ENCODE measurements around the gene MYO5A.
"Not testable (repeated sequence)": the region's sequence is repeated elsewhere in the genome, so short reads cannot be mapped to it uniquely, and the experiment has no call there.

MYO5A gene

DNA sequence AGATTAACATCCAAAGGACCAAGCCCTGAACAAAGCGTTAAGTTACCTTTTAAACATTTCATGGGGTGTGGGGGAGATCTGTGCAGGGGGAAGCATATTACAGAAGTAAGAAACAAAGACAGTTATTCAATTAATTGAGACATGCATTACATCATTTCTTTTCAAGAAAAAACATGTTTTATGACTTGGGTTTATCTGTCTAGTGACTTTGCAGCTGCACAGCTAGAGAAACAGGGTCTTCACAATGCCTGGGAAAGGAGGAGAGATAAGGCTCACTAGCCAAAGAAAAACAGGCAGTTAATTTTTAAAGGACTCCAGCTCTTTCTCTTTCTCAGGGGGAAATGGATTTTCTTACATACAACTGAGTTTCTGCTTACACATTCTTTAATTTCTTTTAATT lies 112.1 kb downstream of the MYO5A start:
- DNase-seq, result not testable (repeated sequence)

DNA sequence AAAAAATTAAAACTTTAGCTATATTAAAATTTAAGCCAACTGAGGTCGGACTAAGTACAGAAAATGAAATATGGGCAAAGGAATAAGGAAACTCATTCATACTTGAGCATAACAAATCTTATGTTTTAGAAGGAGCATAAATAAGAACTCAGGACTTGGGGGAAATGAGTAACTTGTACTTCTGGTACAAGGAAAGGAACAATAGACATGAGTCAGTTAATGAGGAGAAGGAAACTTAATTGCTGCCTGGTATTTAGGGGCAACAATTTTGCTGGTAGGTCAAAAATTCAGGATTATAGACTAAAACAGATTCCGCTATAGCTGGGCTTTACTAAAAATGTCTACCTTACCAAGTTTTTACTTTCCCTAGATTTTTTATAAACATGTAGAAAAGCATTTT lies 113.1 kb downstream of the MYO5A start:
- no peak for DNase-seq

DNA sequence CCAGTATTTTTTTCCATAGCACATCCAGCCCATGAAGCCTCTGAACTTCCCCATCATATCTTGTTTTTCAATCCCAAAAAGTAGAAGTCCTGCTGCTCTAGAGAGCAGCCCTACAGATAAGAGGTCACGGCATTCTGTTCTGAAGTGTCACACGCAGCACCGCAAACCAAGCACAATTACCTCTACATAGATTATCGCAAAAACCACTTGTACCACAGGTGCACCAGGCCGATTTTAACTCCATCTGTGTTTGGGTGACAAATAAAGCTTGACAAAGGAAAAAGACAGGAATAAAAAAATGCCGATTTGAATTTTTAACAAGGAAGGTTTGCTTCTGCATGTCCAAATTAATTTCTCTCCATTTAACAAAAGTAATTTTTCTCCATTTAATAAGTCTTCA lies 113.7 kb downstream of the MYO5A start:
- no peak for DNase-seq

DNA sequence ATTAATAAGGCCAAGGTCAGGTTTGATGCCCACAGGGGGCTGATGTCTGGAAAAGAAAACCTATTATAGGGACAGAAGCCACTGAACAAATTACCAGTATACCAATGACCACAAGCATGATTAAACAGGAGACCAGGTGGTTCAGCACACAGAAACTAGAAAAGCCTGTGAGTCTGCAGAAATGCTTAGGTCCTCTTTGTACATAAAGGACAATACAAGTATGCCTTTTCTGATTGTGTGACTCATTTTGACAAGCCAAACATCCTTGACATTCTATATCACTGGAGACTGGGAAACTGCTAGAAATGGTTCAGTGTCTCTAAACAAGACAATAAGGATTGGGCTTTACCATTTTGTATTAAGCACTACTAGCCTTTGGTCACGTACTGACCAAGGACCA lies 119.9 kb downstream of the MYO5A start:
- DNase-seq, result no peak

DNA sequence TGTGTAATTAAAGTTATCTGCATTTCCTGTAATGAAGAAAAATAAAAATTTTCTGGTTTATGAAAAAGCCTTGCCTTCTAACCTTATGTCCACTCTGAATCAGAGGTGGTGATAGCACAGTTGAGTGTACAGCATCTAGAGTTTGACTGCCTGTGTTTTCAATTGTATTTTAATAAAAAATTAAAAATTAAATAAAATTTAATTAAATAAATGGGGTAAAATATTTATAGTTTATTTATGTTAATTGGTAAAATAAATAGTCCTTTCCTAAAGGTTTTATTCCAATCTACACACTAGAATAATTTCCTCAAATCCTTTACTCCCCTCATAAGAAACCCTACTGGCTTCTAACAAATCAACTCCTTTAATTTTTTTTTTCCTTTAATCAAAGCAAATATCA lies 121.3 kb downstream of the MYO5A start:
- no peak for DNase-seq

DNA sequence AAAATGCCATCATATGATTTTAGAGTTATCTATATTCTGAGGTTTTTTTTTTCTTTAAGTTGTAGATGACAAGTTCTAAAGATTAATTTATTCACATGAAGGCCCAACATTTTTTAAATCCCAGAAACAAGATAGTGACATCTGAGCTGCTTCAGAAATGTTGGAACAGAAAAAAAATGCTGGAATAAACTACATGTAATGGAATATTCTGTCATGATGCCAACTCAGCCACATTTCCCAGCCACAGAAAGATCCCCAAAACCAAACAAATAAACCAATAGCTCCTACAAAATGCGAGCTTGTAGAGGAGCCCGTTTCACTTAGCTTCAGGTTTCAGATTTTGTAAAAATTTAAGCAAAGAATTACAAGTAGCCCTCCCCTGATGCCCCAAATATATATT lies 122.1 kb downstream of the MYO5A start:
- no peak for DNase-seq

DNA sequence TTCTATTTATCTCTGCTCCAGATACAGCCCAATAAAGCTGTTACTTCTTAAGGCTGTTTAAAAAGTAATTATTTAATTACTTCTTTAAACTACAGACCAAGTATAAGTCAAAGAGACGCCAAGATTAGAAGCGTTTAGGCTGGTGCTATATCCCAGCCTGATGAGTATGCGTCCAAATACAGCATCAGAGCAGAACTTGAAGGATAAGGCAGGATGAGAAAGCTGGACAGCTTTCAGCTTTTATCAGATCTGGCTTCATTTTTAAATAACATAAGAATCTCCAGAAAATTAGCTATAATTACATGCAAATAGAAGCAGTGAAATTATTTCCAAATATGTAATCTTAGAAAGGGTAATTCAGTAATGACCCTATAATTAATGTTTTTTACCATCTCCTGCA lies 122.8 kb downstream of the MYO5A start:
- DNase-seq, result no peak

DNA sequence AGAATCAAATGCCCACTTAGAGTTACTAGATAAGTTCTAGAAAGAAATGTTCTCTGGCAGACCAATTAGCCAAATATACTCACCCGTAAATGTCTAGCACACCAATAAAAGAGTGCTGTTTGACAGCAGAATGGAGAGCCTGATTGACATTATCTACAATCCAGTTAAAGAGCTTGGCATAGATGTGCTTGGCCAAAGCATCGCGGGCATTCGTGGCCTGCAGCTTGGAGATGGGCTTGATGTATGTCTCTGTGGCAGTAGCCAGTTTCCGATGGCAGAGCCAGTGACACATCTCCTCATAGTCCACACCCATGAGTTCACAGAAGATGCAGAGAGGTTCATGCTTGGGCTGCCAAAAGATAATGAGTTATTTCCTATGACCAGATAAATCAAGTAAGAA lies 131.6 kb downstream of the MYO5A start:
- no peak for DNase-seq

DNA sequence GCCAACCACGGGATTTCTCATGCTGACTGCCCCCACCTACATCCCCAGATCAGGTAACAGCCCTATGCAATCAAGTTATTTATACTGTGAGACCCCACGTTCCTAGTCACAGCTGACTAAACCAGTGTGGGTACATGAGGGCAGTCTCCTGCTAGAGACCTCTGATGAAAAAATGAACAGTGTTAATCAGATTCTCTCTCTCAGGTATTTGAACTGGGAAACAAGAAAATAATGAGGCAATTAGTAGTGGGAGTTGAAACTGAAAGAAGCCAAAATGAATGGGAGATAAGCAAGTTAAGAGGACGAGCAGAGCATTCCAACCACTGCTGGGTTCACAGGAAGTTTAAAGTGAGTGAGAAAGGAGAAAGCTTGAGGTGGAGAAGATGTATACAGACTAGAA lies 134.6 kb downstream of the MYO5A start:
- DNase-seq, result no peak

DNA sequence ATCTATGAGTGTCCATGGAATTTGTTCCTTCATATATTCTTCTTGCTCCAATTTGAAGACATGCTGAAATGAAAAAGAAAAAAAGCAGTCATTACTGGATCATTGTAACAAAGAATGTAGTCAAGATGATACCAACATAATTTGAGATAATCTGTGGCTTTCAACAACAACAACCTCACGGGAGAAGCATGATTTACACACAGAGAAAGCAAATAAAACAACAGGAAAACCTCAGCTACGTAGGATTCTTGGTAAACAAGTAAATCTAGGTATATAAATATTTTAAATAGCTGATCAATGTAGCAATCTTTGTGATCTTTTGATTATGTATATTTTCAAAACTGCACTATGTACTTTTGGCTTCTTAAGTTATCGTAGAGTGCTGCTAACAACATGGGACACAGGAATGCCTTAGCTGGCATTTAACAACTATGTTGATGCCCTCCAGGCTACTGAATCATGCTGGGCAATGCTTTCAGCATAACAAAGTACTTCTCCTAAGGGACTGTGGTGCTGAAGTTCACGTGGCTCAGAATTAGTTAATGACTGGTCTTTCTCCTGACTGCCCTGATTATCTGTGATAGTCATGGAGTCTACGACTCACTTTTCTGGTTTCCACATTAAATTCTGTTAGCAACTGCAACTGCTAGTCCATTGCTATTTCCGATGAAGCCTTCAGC lies 136.5 kb downstream of the MYO5A start:
- DNase-seq, result no peak

DNA sequence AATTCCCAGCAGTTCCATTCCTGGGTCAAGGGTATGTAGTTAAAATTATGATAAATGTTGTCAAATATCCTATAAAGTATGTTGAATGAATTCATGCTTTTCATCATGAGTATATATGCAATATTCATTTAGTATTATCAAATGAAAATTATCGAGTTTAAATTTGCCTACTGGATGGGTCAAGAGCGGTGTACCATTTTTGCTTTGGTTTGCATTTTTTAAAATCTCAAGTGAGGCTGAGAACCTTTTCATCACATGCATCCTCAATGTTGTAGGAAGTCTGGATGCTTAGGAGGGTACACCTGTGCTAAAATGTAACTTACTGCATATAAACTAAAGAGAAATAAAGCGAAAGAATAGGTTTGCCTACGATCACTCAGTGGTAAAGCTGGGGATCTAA lies 137.6 kb downstream of the MYO5A start:
- DNase-seq, result no peak

DNA sequence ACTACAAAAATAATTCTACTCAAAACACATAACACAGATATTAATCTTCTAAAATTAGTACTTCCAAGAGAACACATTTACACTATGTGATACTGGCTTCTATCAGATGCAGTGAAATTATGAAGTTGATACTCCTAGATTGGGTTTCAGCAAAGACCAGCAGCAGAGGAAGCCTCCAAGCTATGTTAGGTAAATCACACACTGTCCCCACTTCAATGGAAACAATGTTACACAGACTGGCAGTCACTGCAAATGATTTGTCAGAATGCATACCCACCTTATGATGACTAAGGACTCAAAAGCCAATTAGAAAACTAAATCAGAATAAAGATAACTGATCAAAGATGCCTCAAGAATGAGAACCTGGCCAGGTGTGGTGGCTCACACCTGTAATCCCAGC lies 143.0 kb downstream of the MYO5A start:
- DNase-seq, result no peak

DNA sequence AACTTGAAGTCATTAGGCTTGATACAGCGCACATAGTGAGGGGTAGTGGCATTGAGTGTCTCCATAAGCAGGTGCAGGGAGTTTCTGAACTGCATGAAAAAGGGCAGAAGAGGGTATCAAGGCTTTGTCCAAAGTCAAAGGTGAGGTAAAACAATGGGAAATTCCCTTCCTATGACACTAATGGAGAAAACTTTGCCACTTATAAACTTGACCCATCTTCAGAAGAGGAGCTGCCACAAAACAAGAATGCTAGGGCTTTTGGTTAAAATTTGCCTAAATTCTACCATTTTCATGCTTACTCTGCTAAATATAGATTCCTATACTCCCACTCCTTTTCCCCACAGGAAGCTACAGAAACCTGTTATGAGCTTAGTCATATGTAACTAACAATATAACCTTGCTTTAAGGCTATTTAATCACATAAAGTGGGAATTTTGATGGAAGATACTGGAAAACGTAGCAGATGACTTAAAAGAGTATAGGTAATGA lies 145.5 kb downstream of the MYO5A start:
- no peak for DNase-seq

DNA sequence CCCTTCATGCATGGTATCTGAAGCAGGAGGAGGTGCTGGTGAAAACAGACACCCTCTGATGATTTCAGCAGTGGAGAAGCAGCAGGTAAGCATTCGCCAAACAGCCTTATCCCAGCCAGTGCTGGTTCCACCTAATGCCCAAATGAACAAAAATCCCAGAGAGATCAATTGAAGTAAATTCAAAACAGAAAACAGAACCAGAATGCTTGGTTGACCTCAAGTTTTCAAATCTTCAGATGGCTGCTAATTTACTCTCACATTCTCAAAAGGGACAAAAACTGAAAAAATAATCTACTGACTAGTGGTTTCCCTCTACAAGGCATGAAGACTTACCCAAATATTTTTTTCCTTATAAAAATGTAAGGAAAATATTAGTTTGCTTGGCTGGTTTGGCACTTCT lies 146.0 kb downstream of the MYO5A start:
- no peak for DNase-seq

DNA sequence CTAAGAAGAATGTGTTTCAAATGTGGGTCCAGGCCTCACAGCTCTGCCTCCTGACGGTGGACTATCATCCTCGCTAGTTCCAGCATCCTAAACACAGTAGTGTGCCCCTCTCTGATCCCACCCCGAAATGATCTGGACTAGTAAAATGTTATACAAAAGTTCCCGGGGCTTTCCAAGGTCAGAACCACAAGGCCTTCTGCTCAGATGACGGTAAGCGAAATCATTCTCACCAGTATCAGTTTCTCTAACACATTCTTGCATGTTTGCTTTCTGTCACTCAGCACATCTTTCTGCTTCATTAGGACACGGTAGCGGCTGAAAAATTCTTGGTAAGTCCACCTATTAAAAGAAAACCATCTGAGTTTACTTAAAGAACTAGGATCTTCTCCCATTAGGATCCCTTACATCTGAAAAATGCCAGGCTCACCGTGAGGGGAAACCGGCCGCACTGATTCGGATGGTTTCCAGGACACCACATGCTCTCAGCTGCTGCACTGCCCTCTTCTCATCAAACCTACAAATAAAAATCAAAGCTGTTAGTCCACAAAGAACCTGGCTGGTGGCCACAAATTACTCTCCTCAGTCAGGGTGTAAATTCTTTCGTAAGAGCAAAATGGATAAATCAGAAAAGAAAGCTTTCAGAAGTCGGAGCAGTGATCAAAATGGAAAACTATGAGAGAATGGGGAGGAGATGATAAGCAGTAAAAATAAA lies 149.1 kb downstream of the MYO5A start:
- DNase-seq, result no peak

DNA sequence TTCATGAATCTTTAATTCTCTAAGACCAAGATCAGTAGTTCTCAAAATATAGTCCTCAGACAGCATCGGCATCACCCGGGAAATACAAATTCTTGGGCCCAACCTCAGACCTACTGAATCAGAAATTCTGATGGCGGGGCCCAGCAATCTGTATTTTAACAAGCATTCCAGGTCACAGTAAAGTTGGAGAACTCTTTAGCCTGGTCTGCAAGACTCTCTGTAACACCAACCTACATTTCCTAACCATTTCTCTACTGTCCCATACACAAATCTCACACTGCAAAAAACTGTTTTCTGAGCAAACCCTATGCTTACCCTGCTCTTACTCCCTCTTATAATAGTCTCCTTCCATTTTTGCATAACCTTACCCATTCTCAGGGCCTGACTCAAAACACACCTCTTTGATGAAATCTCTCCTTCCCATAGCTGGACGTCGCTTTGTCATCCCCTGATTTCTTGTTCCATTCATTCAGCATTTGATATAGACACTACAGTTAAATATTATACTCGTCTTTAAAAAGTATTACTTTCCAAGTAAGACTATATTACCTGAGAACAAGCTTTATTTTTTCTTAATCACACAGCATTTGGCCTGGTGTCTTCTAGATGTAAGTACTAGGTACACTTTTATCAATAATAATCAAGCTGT lies 149.8 kb downstream of the MYO5A start:
- DNase-seq, result no peak

DNA sequence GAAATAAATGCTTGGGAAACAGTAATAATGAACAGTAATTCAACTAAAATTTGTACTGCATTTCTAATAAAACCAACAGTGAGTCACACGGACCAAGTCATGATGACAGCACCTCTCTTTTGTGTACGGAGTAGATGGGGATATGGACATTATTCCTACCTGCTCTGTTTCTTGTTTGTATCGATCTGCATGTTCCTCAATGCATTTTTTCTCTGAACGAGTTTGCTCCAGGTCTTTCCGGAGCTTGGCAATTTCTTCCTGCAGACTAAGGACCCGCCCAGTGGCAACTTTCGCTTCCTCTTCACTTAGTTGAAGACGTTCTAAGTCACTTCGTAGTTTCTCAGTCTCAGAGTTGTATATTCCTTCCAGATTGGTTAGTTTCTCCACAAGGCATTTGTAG lies 158.7 kb downstream of the MYO5A start:
- no peak for DNase-seq

DNA sequence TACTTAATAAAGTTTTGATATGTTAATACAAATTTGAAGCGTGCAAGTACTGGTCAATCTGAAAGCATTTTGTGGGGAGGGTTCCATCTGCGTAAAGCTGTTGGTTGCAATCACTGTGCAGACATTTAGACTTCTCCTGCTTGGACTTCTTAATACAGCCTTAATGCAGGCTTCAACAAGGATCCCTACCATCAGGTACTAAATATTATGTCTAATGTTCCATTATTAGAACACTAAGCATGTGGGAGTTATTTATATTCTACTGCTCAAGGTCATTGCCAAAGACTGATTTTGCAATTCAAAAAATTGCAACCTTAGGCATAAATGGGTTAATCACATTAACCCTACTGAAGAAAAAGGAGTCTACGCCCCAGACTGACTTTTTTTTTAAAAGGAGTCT lies 159.2 kb downstream of the MYO5A start:
- no peak for DNase-seq

DNA sequence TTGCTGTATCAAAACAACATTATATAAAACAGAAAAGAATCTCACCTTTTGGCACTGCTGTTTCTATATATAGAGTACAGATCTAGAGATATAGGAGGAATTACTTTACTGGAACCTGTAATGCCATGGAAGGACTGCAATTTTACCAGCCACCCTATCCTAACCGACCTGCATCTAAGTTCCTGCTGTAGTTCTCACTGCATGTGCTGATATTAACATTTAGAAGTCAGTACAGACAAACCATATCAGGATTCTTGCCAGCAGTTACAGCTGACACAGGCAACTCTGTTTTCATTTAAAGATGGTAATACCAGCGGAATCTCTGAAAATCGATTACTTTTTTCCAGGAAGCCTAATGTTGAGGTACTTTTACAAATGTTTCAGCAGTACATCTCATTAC lies 159.7 kb downstream of the MYO5A start:
- no peak for DNase-seq

DNA sequence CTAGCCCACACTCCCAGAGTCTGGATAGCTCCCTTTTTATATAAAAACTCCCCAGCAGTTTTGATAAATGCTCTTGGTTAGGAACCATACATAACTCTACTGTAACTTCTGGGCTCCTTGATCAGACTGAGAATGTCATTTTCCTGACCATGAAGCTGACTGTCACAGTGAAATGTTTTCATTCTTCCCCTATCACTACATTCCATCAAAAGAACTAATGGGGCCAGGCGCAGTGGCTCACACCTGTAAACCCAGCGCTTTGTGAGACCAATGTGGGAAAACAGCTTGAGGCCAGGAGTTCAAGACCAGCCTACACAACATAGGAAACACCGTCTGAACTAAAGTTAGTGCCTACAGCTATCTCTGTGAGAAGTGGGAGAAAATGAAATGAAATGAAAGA lies 160.3 kb downstream of the MYO5A start:
- no peak for DNase-seq

DNA sequence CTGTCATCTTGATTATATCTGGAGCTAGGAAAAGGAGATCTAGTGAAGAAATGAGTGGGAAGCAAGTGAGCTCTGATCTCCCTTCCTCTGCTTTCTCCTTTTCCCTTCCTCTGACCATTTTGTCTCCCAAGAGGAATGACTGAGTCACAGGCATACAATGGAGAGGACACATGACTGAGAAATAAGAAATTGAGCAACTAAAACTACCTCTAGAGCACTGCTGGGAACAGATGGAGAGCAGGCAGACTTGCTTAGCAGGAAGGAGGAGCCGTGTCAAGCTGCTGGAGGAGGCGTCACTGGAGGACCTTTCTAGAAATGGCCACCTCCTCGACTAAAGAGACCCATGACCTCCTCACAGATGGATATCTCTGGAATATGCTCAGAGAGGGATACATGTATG lies 166.2 kb downstream of the MYO5A start:
- DNase-seq, result no peak

DNA sequence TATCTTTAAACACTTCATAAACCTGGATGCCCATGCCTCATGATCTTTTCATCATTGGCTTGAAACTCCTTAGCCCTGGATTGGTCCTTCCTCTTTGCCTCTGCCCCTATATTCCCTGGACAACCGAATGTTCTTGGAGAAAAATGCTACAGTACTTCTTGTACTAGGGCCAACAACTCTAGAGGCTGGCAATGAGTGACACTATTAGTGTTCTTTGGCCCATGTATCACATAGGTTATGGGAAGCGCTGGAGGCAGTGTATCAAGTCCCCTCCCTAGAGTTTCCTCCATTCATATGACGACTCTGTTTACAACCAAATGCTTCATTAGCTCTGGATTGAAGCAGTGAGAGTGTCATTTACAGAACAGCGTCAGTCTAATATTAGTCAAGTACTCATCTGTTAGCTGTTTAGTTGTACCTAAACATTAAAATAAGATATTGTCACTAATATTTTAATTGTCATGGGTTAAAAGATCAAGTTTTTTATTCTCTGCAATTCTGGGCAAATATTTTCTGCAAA lies 166.6 kb downstream of the MYO5A start:
- no peak for DNase-seq

DNA sequence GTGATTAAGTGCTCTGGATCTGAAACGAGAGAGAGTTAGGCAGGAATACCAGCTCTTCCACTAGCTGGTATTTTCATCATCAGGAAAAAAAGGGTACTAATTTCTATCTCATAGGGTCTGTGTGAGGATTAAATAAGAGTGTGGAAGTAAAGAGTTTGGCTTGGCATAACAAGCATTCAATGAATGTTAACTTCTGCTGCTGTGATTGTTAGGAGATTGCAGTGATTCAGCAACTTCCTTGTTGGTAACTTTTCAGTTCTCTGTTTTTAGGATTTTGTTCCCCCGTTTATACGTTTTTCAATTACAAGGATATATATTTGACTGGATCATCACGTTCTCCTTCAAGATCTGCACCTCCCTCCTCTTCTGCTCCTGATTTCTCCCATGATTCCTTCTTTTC lies 167.2 kb downstream of the MYO5A start:
- no peak for DNase-seq
